GM18907 (cell line): ENCODE data around the gene VEZT.
"Not testable (repeated sequence)": the region's sequence is repeated elsewhere in the genome, so short reads cannot be mapped to it uniquely, and the experiment has no call there.

Source experiments
- ATAC-seq: cut with Tn5 transposase; IDR thresholded peaks from one replicate; pipeline ENCODE4 v1.9.1; 2021; ENCODE audit warnings: mild to moderate bottlenecking, moderate library complexity; ENCODE audit not compliant: unreplicated experiment

VEZT gene

DNA sequence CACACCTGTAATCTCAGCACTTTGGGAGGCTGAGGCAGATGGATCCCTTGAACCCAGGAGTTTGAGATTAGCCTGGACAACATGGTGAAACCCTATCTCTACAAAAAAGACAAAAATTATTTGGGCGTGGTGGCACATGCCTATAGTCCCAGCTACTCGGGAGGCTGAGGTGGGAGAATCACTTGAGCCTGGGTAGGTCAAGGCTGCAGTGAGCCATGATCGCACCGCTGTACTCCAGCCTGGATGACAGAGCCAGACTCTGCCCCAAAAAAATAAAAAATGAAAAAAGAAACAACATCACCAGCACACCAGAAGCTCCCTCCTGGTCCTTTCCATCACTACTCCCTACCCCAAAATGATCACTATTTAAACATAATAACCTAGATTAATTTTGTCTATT lies 2.6 kb downstream of the VEZT start:
- no peak for ATAC-seq

DNA sequence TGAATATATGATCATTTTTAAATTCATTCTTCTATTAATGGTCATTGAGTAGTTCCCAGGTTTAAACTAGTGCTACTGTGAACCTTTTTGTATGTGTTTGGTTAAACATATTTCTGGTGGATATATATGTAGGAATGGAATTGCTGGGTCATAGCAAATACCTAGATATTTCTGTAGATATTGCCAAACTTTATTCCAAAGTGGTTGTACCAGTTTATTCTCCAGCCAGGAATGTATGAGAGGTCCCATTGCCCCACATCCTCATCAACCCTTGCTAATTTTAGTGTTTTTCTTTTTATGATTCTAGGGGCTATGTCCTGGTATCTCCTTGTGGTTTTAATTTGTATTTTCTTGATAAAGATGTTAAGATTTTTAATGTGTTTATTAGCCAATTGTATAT lies 3.1 kb downstream of the VEZT start:
- no peak for ATAC-seq

GRCh38 chr12:95224202-95225170 lies 6.9 kb downstream of the VEZT start:
- ATAC-seq: no peak

- no peak for ATAC-seq
These were observed 8.1 kb downstream of the VEZT start for GRCh38 chr12:95225645-95226212.

GRCh38 chr12:95227818-95228356 lies 10.3 kb downstream of the VEZT start:
- ATAC-seq: no peak

DNA sequence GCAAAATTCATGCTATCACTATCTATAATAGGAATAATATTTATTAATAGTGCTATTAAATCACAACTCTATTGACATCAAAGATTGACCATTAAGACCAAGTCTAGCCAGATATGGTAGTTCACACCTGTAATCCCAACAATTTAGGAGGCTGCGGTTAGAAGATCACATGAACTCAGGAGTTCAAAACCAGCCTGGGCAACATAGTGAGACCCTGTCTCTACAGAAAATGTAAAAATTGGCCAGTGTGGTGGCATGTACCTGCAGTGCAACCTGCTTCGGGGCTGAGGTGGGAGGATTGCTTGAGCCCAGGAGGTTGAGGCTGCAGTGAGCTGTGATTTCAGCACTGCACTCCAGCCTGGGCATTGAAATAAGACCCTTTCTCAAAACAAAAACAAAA lies 11.0 kb downstream of the VEZT start:
- ATAC-seq: no peak

- ATAC-seq: no peak
These were observed 12.0 kb downstream of the VEZT start for GRCh38 chr12:95229636-95230035.

GRCh38 chr12:95230313-95230712 lies 12.7 kb downstream of the VEZT start:
- no peak for ATAC-seq

DNA sequence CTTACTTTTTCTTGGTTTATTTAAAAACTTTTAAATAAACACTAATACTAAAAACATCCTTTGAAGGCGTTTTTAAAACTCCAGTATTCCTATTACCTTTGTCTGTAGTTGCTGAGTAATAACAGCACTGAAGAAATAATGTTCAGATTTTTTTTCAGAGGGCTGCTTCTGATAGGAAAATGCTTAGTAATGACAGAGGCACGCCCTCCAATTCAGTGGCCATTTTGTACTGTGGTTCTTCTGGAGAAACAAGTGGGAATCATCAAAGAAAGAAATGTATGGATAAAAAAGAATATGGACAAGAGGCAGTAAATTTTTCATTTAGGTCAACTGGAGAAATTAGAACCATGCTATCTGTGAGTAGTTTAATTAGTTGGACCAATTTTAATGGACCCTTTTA lies 13.6 kb downstream of the VEZT start:
- no peak for ATAC-seq

DNA sequence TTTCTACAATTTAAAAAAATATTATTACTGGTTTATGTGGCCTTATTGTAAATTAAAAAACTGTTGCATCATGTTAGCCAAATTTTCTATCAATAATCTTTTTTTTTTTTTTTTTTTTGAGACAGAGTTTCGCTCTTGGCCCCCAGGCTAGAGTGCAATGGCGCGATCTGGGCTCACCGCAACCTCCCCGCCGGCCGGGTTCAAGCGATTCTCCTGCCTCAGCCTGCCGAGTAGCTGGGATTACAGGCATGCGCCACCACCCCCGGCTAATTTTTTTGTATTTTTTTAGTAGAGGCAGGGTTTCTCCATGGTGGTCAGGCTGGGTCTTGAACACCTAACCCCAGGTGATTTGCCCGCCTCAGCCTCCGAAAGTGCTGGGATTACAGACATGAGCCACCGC lies 16.6 kb downstream of the VEZT start:
- not testable (repeated sequence) for ATAC-seq

GRCh38 chr12:95235621-95236020 lies 18.0 kb downstream of the VEZT start:
- ATAC-seq: not testable (repeated sequence)

DNA sequence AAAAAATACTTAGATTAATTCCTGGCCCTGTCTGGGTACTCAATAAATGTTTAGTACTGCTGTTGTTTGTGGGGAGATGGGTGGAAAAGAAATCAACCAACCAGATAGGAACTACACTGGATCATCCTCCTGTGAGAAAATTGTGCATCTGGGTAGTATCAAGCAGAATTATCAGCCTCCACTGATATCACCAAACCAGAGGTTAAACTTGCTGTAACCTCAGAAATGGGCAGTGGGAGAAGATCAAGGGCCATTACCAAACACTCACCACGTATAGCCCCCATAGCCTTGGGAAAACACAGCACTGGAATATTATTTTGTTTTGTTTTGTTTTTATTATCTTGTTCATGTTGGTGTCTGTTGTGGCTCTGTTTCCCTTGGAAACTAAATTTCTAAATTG lies 19.7 kb downstream of the VEZT start:
- ATAC-seq: no peak

DNA sequence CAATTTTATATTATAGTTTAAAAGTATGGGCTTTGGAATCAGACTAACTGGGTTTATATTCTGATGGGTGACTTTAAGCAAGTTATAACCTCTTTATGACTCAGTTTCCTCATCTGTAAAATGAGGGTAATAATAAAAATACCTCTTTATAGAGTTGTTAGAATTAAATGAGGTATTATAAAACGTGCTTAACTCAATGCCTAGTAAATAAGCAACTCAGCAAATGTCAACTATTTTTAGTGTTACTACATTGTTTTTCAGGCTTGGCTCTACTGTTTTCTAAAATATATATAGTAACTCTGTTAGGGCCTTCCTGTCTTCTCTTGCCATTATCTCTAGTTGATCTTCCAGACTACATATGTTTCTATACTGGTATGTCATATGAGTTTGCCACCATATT lies 20.5 kb downstream of the VEZT start:
- ATAC-seq: no peak

GRCh38 chr12:95239216-95239615 lies 21.6 kb downstream of the VEZT start:
- no peak for ATAC-seq

DNA sequence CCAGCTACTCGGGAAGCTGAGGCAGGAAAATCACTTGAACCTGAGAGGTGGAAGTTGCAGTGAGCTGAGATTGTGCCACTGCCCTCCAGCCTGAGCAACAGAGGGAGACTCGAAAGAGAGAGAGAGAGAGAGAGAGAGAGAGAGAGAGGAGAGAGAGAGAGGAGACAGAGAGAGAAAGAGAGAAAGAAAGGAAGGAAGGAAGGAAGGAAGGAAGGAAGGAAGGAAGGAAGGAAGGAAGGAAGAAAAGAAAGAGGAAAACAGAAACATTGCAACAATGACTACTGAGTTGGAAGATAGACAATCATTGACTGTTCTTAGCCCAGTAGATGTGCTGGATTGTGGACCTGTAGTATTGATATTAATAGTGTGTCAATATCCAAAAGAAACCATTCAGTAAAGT lies 22.2 kb downstream of the VEZT start:
- not testable (repeated sequence) for ATAC-seq

DNA sequence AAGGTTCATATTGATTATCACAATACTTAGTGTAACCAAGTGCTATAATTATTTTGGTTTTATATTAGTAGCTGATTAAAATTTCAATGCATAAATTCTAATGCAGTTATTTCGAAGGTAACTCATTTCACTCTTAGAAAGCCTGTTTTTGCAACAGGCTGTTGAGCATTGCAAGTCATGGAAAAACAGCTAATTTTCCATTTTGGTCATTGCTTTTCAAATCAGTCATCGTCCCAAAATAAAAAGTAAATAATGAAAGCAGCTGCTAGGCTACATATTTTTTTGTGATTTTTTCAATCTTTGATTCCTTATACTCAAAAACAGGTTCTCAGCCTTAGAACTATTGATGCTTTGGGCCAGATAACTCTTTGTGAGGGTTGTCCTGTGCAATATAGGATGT lies 22.9 kb downstream of the VEZT start:
- no peak for ATAC-seq

DNA sequence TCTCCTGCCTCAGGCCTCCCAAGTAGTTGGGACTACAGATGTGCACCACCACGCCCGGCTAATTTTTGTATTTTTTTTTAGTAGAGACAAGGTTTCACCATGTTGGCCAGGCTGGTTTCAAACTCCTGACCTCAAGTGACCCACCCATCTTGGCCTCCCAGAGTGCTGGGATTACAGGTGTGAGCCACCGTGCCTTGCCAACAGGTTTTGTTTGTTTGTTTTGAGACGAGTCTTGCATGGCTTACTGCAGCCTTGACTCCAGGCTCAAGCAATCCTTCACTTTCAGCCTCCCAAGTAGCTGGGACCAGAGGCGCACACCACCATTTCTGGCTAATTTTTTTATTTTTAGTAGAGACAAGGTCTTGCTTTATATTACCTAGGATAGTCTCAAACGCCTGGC lies 23.5 kb downstream of the VEZT start:
- not testable (repeated sequence) for ATAC-seq

DNA sequence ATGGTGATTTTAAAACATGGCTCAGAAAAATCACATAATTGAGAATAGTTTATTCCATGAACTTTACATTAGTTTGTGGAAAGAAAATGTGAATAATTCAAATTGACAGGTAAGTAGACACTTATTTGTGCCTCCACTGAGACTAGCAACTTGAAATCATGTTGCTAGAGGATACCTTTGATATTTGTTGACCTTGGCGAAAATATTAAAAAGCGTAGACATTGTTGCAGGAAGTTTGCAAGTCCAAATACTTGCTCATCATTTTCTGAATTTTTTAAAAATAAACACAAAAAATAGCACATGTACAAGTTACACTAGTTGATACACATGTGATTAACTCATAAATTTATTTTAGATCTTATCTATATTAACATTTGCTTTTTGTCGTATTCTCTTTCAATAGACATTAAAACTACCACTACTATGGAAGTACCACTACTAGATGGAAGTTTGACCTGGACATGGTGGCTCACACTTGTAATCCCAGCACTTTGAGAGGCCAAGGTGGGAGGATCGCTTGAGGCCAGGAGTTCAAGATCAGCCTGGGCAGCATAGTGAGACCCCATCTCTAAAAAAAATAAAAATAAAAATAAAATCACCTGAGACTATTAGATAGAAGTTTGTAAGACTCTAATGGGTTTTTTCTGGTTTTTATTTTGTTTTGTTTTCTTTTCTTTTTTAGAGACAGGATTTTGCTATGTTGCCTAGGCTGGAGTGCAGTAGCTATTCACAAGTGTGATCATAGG lies 24.3 kb downstream of the VEZT start:
- ATAC-seq: no peak

GRCh38 chr12:95243497-95244183 lies 26.0 kb downstream of the VEZT start:
- ATAC-seq: no peak

DNA sequence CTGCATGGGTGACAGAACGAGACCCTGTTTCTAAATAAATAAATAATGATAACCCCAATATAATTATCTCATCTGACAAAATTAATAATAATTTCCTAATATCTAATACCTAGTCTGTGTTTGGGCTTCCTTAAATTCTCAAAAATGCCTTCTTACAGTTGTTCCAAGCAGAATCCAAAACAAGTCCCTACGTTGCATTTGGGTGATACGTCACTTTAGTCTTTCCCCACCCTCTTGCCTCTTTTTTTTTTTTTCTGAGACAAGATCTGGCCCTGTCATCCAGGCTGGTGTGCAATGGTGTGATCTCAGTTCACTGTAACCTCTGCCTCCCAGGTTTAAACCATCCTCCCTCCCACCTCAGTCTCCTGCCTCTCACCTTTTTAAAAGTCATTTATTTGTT lies 26.7 kb downstream of the VEZT start:
- ATAC-seq: no peak

DNA sequence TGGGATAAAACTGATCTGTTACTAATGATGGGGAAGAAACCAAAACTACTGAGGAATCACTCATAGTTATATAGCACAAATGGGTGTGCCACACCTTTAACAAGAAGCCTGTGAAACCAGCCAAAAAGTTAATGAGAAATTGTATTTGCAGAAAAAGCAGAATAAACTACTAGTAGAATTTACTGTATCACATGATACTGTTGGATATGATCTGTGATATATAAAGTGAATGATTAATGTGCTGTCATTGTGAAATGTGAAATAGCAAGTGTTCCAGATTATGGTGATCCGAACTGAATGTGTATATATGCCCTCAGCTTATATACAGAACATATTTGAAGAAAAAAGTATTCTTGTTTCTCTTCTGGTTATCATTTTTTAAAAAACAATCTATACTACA lies 30.5 kb downstream of the VEZT start:
- ATAC-seq: no peak
